Skeletal muscle tissue (tissue), 4 donors: ENCODE measurements around the gene LRRC3. TPM values are rescaled to one million over a fixed set of nuclear protein-coding genes. Genes with fewer than 3 reads are reported as not detected.

Source experiments
- H3K27ac ChIP-seq: one replicate; pipeline ENCODE4 v1.7.0; 2013; ENCODE audit warnings: mild to moderate bottlenecking, low read depth, low read length, inconsistent platforms
- H3K27me3 ChIP-seq, 3 donors: one replicate each; pipeline ENCODE4 v1.7.0; 2013; ENCODE audit warnings: low read length in 3 of 3; ENCODE audit not compliant: control insufficient read depth in 3 of 3, insufficient read depth in 3 of 3
- H3K36me3 ChIP-seq, 3 donors: one replicate each; pipeline ENCODE4 v1.7.0; 2013; ENCODE audit warnings: low read length in 3 of 3; ENCODE audit not compliant: control insufficient read depth in 3 of 3, insufficient read depth in 3 of 3
- H3K4me1 ChIP-seq, 3 donors: one replicate each; pipeline ENCODE4 v1.7.0; 2013; ENCODE audit warnings: low read length in 3 of 3, mild to moderate bottlenecking in 3 of 3; ENCODE audit not compliant: control insufficient read depth in 3 of 3, insufficient read depth in 3 of 3
- H3K4me3 ChIP-seq, 3 donors: one replicate each; pipeline ENCODE4 v1.7.0; 2013; ENCODE audit warnings: low read length in 3 of 3
- H3K9ac ChIP-seq, 3 donors: one replicate each; pipeline ENCODE4 v1.7.0; 2013; ENCODE audit warnings: low read length in 3 of 3, mild to moderate bottlenecking in 3 of 3, moderate library complexity in 2 of 3, low read depth in 1 of 3
- H3K9me3 ChIP-seq, 3 donors: one replicate each; pipeline ENCODE4 v1.7.0; 2013; ENCODE audit warnings: low read length in 3 of 3; ENCODE audit not compliant: control insufficient read depth in 3 of 3
- total RNA-seq: library from RNA; depleted of rRNA; stranded (reverse); fragments of >200 nt; gene quantifications from one replicate; pipeline ENCODE4 v1.2.3, GENCODE V29; 2014
- donor health status: Osteomylitis.

The LRRC3 gene
- total RNA-seq, 1 donor from 2014 or later, result 0.52 TPM

- Histone ChIP-seq H3K9ac (no peak overlapping the region), H3K27me3 (peaks cover 8 to 27% (median 19%) of the 10 kb centered on the region in 3 donors), H3K27ac (no peak overlapping the region), H3K4me3 (no peak overlapping the region), H3K9me3 (peaks cover 0 to 3% (median 0%) of the 10 kb centered on the region in 3 donors), H3K4me1 (no peaks in the 10 kb centered on the region), H3K36me3 (no peaks in the 10 kb centered on the region)
Measured at GRCh38 chr21:44432841-44433790, 22.2 kb upstream of the LRRC3 start.

GRCh38 chr21:44433791-44434567, 21.3 kb upstream of the LRRC3 start:
- Histone ChIP-seq H3K4me3 (no peak overlapping the region), H3K9ac (no peak overlapping the region), H3K27me3 (peaks cover 12 to 33% (median 27%) of the 10 kb centered on the region in 3 donors), H3K27ac (no peak overlapping the region), H3K4me1 (no peaks in the 10 kb centered on the region), H3K9me3 (no peaks in the 10 kb centered on the region), H3K36me3 (no peaks in the 10 kb centered on the region)

GRCh38 chr21:44434568-44434925, 20.8 kb upstream of the LRRC3 start:
- Histone ChIP-seq H3K9ac (no peak overlapping the region), H3K27me3 (peaks cover 18 to 38% (median 28%) of the 10 kb centered on the region in 3 donors)

GRCh38 chr21:44434936-44435635, 20.2 kb upstream of the LRRC3 start:
- no peaks in the 10 kb centered on the region for H3K9me3 ChIP-seq
- no peak overlapping the region for H3K9ac ChIP-seq
- peaks cover 18 to 38% (median 28%) of the 10 kb centered on the region in 3 donors for H3K27me3 ChIP-seq
- no peaks in the 10 kb centered on the region for H3K4me1 ChIP-seq
- H3K27ac ChIP-seq, result no peak overlapping the region
- no peaks in the 10 kb centered on the region for H3K36me3 ChIP-seq
- no peak overlapping the region for H3K4me3 ChIP-seq

More at GRCh38 chr21:44434568-44434925, 20.8 kb upstream of the LRRC3 start:
- Histone ChIP-seq H3K4me1 (no peaks in the 10 kb centered on the region), H3K36me3 (no peaks in the 10 kb centered on the region), H3K9me3 (no peaks in the 10 kb centered on the region), H3K4me3 (no peak overlapping the region), H3K27ac (no peak overlapping the region)

GRCh38 chr21:44436111-44436611, 19.1 kb upstream of the LRRC3 start:
- H3K4me3 ChIP-seq, result no peak overlapping the region
- no peaks in the 10 kb centered on the region for H3K36me3 ChIP-seq
- no peak overlapping the region for H3K9ac ChIP-seq
- H3K27me3 ChIP-seq, result peaks cover 20 to 38% (median 30%) of the 10 kb centered on the region in 3 donors
- H3K9me3 ChIP-seq, result no peaks in the 10 kb centered on the region
- no peak overlapping the region for H3K27ac ChIP-seq
- H3K4me1 ChIP-seq, result no peaks in the 10 kb centered on the region

- no peak overlapping the region for H3K27ac ChIP-seq
- H3K36me3 ChIP-seq, result no peaks in the 10 kb centered on the region
- H3K27me3 ChIP-seq, result peaks cover 20 to 38% (median 30%) of the 10 kb centered on the region in 3 donors
- no peak overlapping the region for H3K4me3 ChIP-seq
- no peaks in the 10 kb centered on the region for H3K4me1 ChIP-seq
- no peak overlapping the region for H3K9ac ChIP-seq
- no peaks in the 10 kb centered on the region for H3K9me3 ChIP-seq
Measured at GRCh38 chr21:44436958-44437357, 18.4 kb upstream of the LRRC3 start.

GRCh38 chr21:44437371-44437695, 18.0 kb upstream of the LRRC3 start:
- no peaks in the 10 kb centered on the region for H3K4me1 ChIP-seq
- no peak overlapping the region for H3K9ac ChIP-seq
- H3K36me3 ChIP-seq, result no peaks in the 10 kb centered on the region
- H3K27ac ChIP-seq, result no peak overlapping the region
- H3K9me3 ChIP-seq, result no peaks in the 10 kb centered on the region
- H3K4me3 ChIP-seq, result no peak overlapping the region
- H3K27me3 ChIP-seq, result peaks cover 20 to 38% (median 32%) of the 10 kb centered on the region in 3 donors

GRCh38 chr21:44437696-44438431, 17.4 kb upstream of the LRRC3 start:
- Histone ChIP-seq H3K9ac (no peak overlapping the region), H3K27me3 (peaks cover 20 to 37% (median 34%) of the 10 kb centered on the region in 3 donors), H3K4me3 (no peak overlapping the region), H3K9me3 (no peaks in the 10 kb centered on the region), H3K27ac (no peak overlapping the region), H3K36me3 (no peaks in the 10 kb centered on the region), H3K4me1 (no peaks in the 10 kb centered on the region)

- no peak overlapping the region for H3K9ac ChIP-seq
- no peak overlapping the region for H3K27ac ChIP-seq
- no peak overlapping the region for H3K4me3 ChIP-seq
- H3K4me1 ChIP-seq, result no peaks in the 10 kb centered on the region
- peaks cover 20 to 34% (median 32%) of the 10 kb centered on the region in 3 donors for H3K27me3 ChIP-seq
- no peaks in the 10 kb centered on the region for H3K9me3 ChIP-seq
- no peaks in the 10 kb centered on the region for H3K36me3 ChIP-seq
Measured at GRCh38 chr21:44438531-44439210, 16.6 kb upstream of the LRRC3 start.
